K562 (cell line): ENCODE data around the gene SLC10A3. TPM values are rescaled to one million over a fixed set of nuclear protein-coding genes. Genes with fewer than 3 reads are reported as not detected.

ENCODE experiments used
- CREB1 ChIP-seq, 2 experiments: sonication (generic) in 1 of 2; formaldehyde crosslinking in 1 of 2; IDR thresholded peaks; 2 replicates each; pipeline versions ENCODE4 v1.6.1 to v1.8.0; 2012 to 2022; ENCODE audit warnings: inconsistent platforms in 1 of 2, mild to moderate bottlenecking in 1 of 2, missing genetic modification reagents in 1 of 2, moderate library complexity in 1 of 2
- FOXA3 ChIP-seq, 2 experiments: fragments of 450-650 bp in 1 of 2; sonication (generic) in 1 of 2; formaldehyde crosslinking; IDR thresholded peaks in 1 of 2; conservative IDR thresholded peaks in 1 of 2; 2 replicates each; pipeline versions ENCODE4 v1.4.0 to v1.8.0; 2020 to 2022; ENCODE audit warnings: mild to moderate bottlenecking in 2 of 2, missing genetic modification reagents in 1 of 2
- HDGF ChIP-seq: fragments of 450-650 bp; IDR thresholded peaks from 2 replicates; pipeline ENCODE4 v1.6.1; 2016
- KDM5B ChIP-seq: fragments of 200-600 bp; sonication (generic); IDR thresholded peaks from 2 replicates; pipeline ENCODE4 v1.6.1; 2012; ENCODE audit warnings: low read depth, mild to moderate bottlenecking, moderate library complexity, low read length, control low read depth, inconsistent platforms; ENCODE audit not compliant: insufficient replicate concordance
- MAFG ChIP-seq: fragments of 450-650 bp; conservative IDR thresholded peaks from 2 replicates; pipeline ENCODE4 v1.6.1; 2016; ENCODE audit warnings: missing genetic modification characterization, missing compliant biosample characterization
- POLR2G ChIP-seq: fragments of 200-400 bp; formaldehyde crosslinking; IDR thresholded peaks from 2 replicates; pipeline ENCODE4 v1.6.1; 2017; ENCODE audit warnings: low read depth, mild to moderate bottlenecking, antibody characterized with exemption, low read length, moderate library complexity
- REST ChIP-seq, 2 experiments: fragments of 450-650 bp; formaldehyde crosslinking in 1 of 2; IDR thresholded peaks; 2 replicates each; pipeline versions ENCODE4 v1.4.0 to v1.6.1; 2014 to 2020; ENCODE audit warnings: mild to moderate bottlenecking in 2 of 2, borderline replicate concordance in 1 of 2, low read depth in 1 of 2
- ZFX ChIP-seq: sonication (generic); formaldehyde crosslinking; IDR thresholded peaks from 2 replicates; pipeline ENCODE4 v1.8.0; 2022; ENCODE audit warnings: mild to moderate bottlenecking, missing genetic modification reagents, moderate library complexity
- ZNF318 ChIP-seq, 2 experiments: fragments of 450-650 bp; IDR thresholded peaks; 2 replicates each; pipeline ENCODE4 v1.6.1; 2016; ENCODE audit warnings: mild to moderate bottlenecking in 2 of 2, borderline replicate concordance in 1 of 2, low read depth in 1 of 2, moderate library complexity in 1 of 2
- polyA plus RNA-seq, 8 experiments: library from polyadenylated mRNA; depleted of rRNA in 4 of 8; stranded (reverse) in 5 of 8; unstranded in 3 of 8; fragments of >200 nt; fragmentation: Nextera tagmentation in 2 of 8; fragmentation: Illumina TruSeq in 1 of 8; extraction: Ambion mirVana in 2 of 8; extraction: Trizol in 1 of 8; gene quantifications; 2 replicates each; pipeline versions ENCODE4 v1.2.1 to v1.2.3, GENCODE V29; 2011 to 2014; ENCODE audit warnings: inconsistent platforms in 1 of 8, missing spikeins in 1 of 8
- total RNA-seq, 7 experiments: library from RNA; depleted of rRNA in 6 of 7; stranded (reverse); fragments of >200 nt in 6 of 7; fragmentation: Illumina TruSeq in 2 of 7; extraction: Trizol in 2 of 7; gene quantifications; 2 replicates each; pipeline versions ENCODE4 v1.2.1 to v1.2.3, GENCODE V29; 2011 to 2021; ENCODE audit warnings: low replicate concordance in 1 of 7

Gene SLC10A3
- total and polyA plus RNA-seq, 9 of the 15 experiments (the other 6 are each of a cell fraction or from before 2014, with no cell fraction given): 5.2 to 30.6 (median 16.7) TPM

- TF ChIP-seq POLR2G: peak; percentile 71
- TF ChIP-seq REST (IDR thresholded peaks at IDR 0.05; ENCODE audit: borderline replicate concordance): no peak
- TF ChIP-seq REST (CRISPR knock-in tag; IDR thresholded peaks at IDR 0.05; ENCODE audit: low read depth): no peak
- TF ChIP-seq ZNF318 (IDR thresholded peaks at IDR 0.05; ENCODE audit: borderline replicate concordance in 1 of 2, low read depth in 1 of 2): no peak
- peak; percentile 61 for TF ChIP-seq CREB1 (IDR thresholded peaks at IDR 0.05)
- TF ChIP-seq CREB1 (CRISPR knock-in tag; IDR thresholded peaks at IDR 0.05): no peak
- no peak for TF ChIP-seq MAFG
- peak; percentile 33 for TF ChIP-seq KDM5B
- no peak for TF ChIP-seq FOXA3 (CRISPR knock-in tag; conservative IDR thresholded peaks at IDR 0.05 in 1 of 2, IDR thresholded peaks at IDR 0.05 in 1 of 2)
- TF ChIP-seq ZFX (CRISPR knock-in tag): peak; percentile 53
- no peak for TF ChIP-seq HDGF
Measured at GRCh38 chrX:154443992-154444754, 46.3 kb downstream of the SLC10A3 start, which contains the start of gene FAM50A (continued).
